Measurements from ENCODE around the gene EVC2. TPM values are rescaled to one million over a fixed set of nuclear protein-coding genes. Genes with fewer than 3 reads are reported as not detected.

The EVC2 gene
- polyA plus RNA-seq, 1 donor from 2014 or later: 0.27 TPM

DNA sequence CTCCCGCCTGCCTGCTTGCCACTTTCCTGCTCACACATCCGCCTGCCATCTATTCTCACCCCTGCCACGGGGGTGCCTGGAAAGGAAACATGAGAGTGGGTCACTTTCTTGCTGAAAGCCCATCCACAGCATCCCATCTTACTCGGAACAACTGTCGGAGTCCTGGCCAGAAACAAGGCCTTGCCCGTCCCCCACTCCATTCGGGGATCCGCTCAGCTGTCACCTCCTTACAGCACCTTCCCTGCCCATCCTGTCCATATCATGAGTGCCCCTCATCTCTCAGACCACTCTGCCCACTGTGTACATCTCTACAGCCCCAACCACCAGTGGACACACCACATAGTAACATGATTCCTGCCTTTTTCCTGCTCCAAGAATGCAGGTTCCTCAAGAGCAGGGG lies 6.4 kb downstream of the EVC2 start:
- Histone ChIP-seq H3K9me3 (ENCODE audit: low read length) (peaks cover 9% of the 10 kb centered on the region), H4K20me1 (ENCODE audit: insufficient read depth) (no peaks in the 10 kb centered on the region), H3K9ac (ENCODE audit: low read length) (no peak overlapping the region), H3K27ac (ENCODE audit: low read length) (no peak overlapping the region), H3K4me2 (ENCODE audit: low read length) (no peak overlapping the region), H3K27me3 (ENCODE audit: insufficient read depth, low read depth, low read length) (no peaks in the 10 kb centered on the region), H2AFZ (ENCODE audit: low read depth, low read length) (no peak overlapping the region), H3K36me3 (ENCODE audit: insufficient read depth, low read length) (no peaks in the 10 kb centered on the region), H3F3A (ENCODE audit: insufficient read depth, low read length, poor library complexity, severe bottlenecking) (no peaks in the 10 kb centered on the region), H3K4me3 (ENCODE audit: low read length) (no peak overlapping the region), H3K79me2 (replicated peaks; ENCODE audit: insufficient read depth, low read length) (no peaks in the 10 kb centered on the region), H3K9me2 (ENCODE audit: insufficient read depth, low read length) (no peaks in the 10 kb centered on the region)
- TF ChIP-seq, protein P1, sequence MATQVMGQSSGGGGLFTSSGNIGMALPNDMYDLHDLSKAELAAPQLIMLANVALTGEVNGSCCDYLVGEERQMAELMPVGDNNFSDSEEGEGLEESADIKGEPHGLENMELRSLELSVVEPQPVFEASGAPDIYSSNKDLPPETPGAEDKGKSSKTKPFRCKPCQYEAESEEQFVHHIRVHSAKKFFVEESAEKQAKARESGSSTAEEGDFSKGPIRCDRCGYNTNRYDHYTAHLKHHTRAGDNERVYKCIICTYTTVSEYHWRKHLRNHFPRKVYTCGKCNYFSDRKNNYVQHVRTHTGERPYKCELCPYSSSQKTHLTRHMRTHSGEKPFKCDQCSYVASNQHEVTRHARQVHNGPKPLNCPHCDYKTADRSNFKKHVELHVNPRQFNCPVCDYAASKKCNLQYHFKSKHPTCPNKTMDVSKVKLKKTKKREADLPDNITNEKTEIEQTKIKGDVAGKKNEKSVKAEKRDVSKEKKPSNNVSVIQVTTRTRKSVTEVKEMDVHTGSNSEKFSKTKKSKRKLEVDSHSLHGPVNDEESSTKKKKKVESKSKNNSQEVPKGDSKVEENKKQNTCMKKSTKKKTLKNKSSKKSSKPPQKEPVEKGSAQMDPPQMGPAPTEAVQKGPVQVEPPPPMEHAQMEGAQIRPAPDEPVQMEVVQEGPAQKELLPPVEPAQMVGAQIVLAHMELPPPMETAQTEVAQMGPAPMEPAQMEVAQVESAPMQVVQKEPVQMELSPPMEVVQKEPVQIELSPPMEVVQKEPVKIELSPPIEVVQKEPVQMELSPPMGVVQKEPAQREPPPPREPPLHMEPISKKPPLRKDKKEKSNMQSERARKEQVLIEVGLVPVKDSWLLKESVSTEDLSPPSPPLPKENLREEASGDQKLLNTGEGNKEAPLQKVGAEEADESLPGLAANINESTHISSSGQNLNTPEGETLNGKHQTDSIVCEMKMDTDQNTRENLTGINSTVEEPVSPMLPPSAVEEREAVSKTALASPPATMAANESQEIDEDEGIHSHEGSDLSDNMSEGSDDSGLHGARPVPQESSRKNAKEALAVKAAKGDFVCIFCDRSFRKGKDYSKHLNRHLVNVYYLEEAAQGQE (IDR thresholded peaks at IDR 0.05; ENCODE audit: borderline replicate concordance): no peak
- TF ChIP-seq TAF1 (IDR thresholded peaks at IDR 0.05; ENCODE audit: low read depth) (no peak), POLR2AphosphoS5 (IDR thresholded peaks at IDR 0.05) (no peak), SMC3 (conservative IDR thresholded peaks at IDR 0.05; ENCODE audit: poor library complexity) (no peak), EZH2 (IDR thresholded peaks at IDR 0.05; ENCODE audit: borderline replicate concordance, insufficient read depth, low read length, poor library complexity, severe bottlenecking) (no peak), EP300 (conservative IDR thresholded peaks at IDR 0.05; ENCODE audit: poor library complexity, severe bottlenecking) (no peak), MXI1 (conservative IDR thresholded peaks at IDR 0.05; ENCODE audit: poor library complexity, severe bottlenecking) (no peak), RAD21 (conservative IDR thresholded peaks at IDR 0.05) (no peak)
- TF ChIP-seq, protein P2, sequence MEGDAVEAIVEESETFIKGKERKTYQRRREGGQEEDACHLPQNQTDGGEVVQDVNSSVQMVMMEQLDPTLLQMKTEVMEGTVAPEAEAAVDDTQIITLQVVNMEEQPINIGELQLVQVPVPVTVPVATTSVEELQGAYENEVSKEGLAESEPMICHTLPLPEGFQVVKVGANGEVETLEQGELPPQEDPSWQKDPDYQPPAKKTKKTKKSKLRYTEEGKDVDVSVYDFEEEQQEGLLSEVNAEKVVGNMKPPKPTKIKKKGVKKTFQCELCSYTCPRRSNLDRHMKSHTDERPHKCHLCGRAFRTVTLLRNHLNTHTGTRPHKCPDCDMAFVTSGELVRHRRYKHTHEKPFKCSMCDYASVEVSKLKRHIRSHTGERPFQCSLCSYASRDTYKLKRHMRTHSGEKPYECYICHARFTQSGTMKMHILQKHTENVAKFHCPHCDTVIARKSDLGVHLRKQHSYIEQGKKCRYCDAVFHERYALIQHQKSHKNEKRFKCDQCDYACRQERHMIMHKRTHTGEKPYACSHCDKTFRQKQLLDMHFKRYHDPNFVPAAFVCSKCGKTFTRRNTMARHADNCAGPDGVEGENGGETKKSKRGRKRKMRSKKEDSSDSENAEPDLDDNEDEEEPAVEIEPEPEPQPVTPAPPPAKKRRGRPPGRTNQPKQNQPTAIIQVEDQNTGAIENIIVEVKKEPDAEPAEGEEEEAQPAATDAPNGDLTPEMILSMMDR (IDR thresholded peaks at IDR 0.05; ENCODE audit: poor library complexity, severe bottlenecking): no peak

DNA sequence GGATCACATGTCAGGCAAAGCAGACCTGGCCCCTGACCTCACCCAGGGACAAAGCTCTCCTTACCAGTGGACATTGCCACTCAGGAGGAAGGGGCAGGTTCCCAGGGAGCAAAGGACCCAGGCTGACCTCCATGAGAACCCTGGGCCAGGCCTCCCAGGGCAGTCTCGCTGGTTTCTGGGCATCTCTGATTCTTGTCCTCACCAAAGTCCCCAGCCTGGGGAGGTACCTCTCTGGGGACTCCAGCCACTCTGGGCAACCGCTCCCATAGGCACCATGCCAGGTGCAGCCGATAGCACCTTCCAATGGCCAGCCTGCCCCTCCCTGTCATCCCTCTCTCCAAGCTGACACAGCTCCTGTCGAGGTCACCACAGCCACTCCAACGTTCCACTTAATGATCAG lies 7.9 kb downstream of the EVC2 start:
- no peaks in the 10 kb centered on the region for H3K36me3 ChIP-seq (ENCODE audit: insufficient read depth, low read length)
- H3F3A ChIP-seq (ENCODE audit: insufficient read depth, low read length, poor library complexity, severe bottlenecking): no peaks in the 10 kb centered on the region
- TF ChIP-seq, protein P1 (IDR thresholded peaks at IDR 0.05; ENCODE audit: borderline replicate concordance): no peak
- TF ChIP-seq EP300 (conservative IDR thresholded peaks at IDR 0.05; ENCODE audit: poor library complexity, severe bottlenecking) (no peak), EZH2 (IDR thresholded peaks at IDR 0.05; ENCODE audit: borderline replicate concordance, insufficient read depth, low read length, poor library complexity, severe bottlenecking) (no peak), POLR2AphosphoS5 (IDR thresholded peaks at IDR 0.05) (no peak), RAD21 (conservative IDR thresholded peaks at IDR 0.05) (no peak), MXI1 (conservative IDR thresholded peaks at IDR 0.05; ENCODE audit: poor library complexity, severe bottlenecking) (no peak), SMC3 (conservative IDR thresholded peaks at IDR 0.05; ENCODE audit: poor library complexity) (no peak), TAF1 (IDR thresholded peaks at IDR 0.05; ENCODE audit: low read depth) (no peak)
- TF ChIP-seq, protein P2 (IDR thresholded peaks at IDR 0.05; ENCODE audit: poor library complexity, severe bottlenecking): no peak
- H3K27ac ChIP-seq (ENCODE audit: low read length): no peak overlapping the region
- H3K9ac ChIP-seq (ENCODE audit: low read length): no peak overlapping the region
- H3K79me2 ChIP-seq (replicated peaks; ENCODE audit: insufficient read depth, low read length): no peaks in the 10 kb centered on the region
- H3K4me2 ChIP-seq (ENCODE audit: low read length): no peak overlapping the region
- H3K27me3 ChIP-seq (ENCODE audit: insufficient read depth, low read depth, low read length): no peaks in the 10 kb centered on the region
- H3K4me3 ChIP-seq (ENCODE audit: low read length): no peak overlapping the region
- H4K20me1 ChIP-seq (ENCODE audit: insufficient read depth): no peaks in the 10 kb centered on the region
- H2AFZ ChIP-seq (ENCODE audit: low read depth, low read length): no peak overlapping the region
- peaks cover 4% of the 10 kb centered on the region for H3K9me3 ChIP-seq (ENCODE audit: low read length)
- H3K9me2 ChIP-seq (ENCODE audit: insufficient read depth, low read length): no peaks in the 10 kb centered on the region
